ENCODE data around the gene CD70.
"Not testable (repeated sequence)": the region's sequence is repeated elsewhere in the genome, so short reads cannot be mapped to it uniquely, and the experiment has no call there.

Gene CD70

GRCh38 chr19:6551607-6552450 is 39.1 kb downstream of the CD70 start:
- no peak overlapping the region for H3K4me3 ChIP-seq (ENCODE audit: low read depth, low read length)
- CTCF ChIA-PET, result no interaction called here
- POLR2A ChIA-PET, result no interaction called here
- no peak for TF ChIP-seq CTCF (IDR thresholded peaks at IDR 0.05; ENCODE audit: insufficient read depth, low read length, missing control alignments)
- no peak for DNase-seq (ENCODE audit: low read depth, low spot score)

DNA sequence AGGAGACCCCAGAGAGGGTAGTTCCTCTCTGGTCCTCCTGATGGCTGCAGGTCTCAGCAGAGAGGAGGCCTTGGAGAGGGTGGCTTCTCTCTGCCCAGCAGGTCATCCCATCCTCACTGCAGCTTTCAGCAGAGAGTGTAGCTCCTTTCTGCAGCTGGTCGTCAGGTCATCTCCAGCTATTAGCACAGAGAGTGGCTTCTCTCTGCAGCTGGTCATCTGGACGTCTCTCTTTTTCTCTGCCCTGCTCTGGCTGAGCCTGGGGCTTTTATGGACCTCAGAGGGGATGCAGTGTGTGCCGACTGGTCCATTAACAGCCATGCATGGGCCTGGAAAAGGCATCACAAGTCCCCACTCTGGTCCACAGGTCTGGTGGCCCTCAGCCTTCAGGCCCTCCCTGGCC is 39.9 kb downstream of the CD70 start:
- H3K4me3 ChIP-seq (ENCODE audit: low read depth, low read length), result no peak overlapping the region
- CTCF ChIA-PET, result no interaction called here
- POLR2A ChIA-PET, result no interaction called here
- no peak for DNase-seq (ENCODE audit: low read depth, low spot score)
- TF ChIP-seq CTCF (IDR thresholded peaks at IDR 0.05; ENCODE audit: insufficient read depth, low read length, missing control alignments), result no peak

DNA sequence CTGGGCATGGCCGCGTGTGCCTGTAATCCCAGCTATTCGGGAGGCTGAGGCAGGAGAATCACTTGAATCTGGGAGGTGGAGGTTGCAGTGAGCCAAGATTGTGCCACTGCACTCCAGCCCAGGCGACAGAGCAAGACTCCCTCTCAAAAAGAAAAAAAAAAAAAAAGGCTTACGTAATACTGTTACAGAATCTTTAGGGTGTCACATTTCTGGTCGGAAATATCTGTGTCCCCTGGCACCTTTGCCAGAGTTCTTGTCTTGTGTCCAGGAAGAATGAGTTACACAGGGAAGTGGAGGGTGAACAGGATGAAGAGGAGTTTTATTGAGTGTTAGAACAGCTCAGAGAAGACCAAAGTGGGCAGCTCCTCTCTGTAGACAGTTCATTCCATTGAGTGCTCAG is 40.3 kb downstream of the CD70 start:
- POLR2A ChIA-PET; CTCF ChIA-PET; DNase-seq (ENCODE audit: low read depth, low spot score); H3K4me3 ChIP-seq (ENCODE audit: low read depth, low read length): not testable (repeated sequence)

DNA sequence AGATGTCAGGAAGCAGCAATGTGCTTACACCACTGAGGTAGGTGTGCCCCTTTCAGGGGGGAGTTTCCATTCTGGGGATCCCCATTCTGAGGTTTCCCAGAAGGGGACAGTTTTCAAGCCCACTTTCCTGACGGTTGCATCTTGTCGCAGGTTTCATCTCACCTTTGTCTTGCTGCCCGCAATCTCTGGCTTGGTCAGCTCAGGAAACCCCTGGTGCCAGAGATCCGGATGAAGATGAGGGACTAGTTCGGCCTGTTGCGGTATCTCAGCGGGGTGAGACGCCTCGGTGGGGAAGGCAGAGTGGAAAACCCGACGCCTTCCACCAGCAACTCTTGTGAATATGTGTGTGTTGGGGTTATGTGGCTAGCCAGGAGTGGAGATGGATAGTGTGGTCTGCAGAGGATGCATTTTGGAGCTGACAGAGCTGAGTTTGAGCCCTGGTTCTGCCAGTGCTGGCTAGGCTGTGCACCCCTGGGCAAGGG is 47.0 kb downstream of the CD70 start:
- POLR2A ChIA-PET, result no interaction called here
- H3K4me3 ChIP-seq (ENCODE audit: low read depth, low read length), result no peak overlapping the region
- TF ChIP-seq CTCF (IDR thresholded peaks at IDR 0.05; ENCODE audit: insufficient read depth, low read length, missing control alignments), result no peak
- DNase-seq (ENCODE audit: low read depth, low spot score), result no peak
- CTCF ChIA-PET, result no interaction called here

DNA sequence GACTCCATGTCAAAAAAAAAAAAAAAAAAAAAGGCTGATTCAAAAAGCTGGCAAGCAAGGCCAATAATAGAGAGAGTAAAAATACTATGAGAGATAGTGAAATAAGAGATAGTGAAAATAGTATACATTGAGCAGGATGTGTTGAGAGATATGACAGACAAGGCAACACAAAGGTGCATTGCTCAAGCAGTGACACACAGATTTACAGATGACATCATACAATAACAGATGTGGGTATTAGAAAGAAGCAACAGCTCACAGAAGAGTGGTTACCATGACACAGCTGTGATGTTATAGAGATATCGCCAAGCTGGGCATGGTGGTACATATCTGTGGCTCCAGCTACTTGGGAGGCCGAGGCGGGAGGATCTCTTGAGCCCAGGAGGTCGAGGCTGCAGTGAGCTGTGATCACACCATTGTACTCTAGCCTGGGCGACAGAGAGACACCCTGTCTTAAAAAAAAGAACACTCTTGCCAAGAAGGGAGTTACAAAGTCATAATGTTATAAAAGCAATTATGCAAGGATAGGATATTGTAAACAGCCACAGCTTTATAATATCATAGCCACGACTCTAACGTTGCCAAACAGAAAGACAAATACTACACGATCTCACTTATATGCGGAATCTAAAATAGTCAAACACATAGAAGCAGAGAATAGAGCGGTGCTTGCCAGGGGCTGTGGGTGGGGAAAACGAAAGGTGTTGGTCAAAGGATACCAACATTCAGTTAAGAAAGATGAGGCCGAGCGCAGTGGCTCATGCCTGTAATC is 49.8 kb downstream of the CD70 start:
- ChIA-PET CTCF (no interaction called here), POLR2A (interaction anchor here (1.5 kb wide), 1 partner anchor 10 kb away, joined by 6 read pairs; the partner anchor contains the start of gene TNFSF9)
- no peak for TF ChIP-seq CTCF (IDR thresholded peaks at IDR 0.05; ENCODE audit: insufficient read depth, low read length, missing control alignments)
- H3K4me3 ChIP-seq (ENCODE audit: low read depth, low read length), result no peak overlapping the region
- no peak for DNase-seq (ENCODE audit: low read depth, low spot score)

DNA sequence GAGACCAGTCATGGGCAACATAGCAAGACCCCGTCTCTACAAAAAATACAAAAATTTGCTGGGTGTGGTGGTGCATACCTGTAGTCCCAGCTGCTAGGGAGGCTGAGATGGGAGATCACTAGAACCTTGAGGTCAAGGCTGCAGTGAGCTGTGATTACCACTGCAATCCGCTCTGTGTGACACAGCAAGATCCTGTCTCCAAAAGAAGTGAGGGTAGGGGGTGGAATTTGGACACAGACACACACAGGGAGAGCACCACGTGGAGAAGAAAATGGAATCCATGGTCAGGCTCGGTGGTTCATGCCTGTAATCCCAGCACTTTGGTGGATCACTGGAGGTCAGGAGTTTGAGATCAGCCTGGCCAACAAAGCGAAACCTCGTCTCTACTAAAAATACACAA is 51.4 kb downstream of the CD70 start:
- no peak overlapping the region for H3K4me3 ChIP-seq (ENCODE audit: low read depth, low read length)
- no peak for TF ChIP-seq CTCF (IDR thresholded peaks at IDR 0.05; ENCODE audit: insufficient read depth, low read length, missing control alignments)
- ChIA-PET CTCF (no interaction called here), POLR2A (no interaction called here)
- no peak for DNase-seq (ENCODE audit: low read depth, low spot score)
